ENCODE data around the gene FGA.
A peak's percentile ranks its signal among the peaks of the same experiment; 100 is the strongest.

FGA gene

GRCh38 chr4:154590329-154591006 is at the start of gene FGA:
Gene FGA, minus strand, starts transcription at chr4:154590742. Its CDS starts 55 bp downstream, at chr4:154590687.
- no peak for DNase-seq (ENCODE audit: low read depth in 2 of 2)

- DNase-seq (ENCODE audit: low read depth in 2 of 2) = no peak
Observed at GRCh38 chr4:154634058-154634457, 43.5 kb upstream of the FGA start.

GRCh38 chr4:154631828-154632227 is 41.3 kb upstream of the FGA start:
- DNase-seq (ENCODE audit: low read depth in 2 of 2) = no peak

DNA sequence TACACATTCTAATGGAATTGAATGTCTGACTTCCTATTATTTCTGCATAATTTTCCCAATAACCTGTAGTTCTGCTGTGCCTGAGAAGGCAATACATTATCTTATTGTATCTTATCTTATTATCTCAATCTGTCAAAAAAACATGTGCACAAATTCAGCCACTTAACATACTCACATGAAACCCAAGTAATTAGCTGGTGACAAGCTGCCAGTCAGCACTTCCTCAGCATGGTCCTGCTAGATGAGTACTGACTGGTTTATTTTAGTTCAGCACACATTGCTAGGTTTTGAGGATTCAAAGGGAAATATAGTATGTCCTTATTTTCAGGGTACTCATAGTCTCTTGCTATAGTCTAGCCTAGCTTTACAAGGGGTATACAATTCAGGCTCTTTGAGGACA is 39.8 kb upstream of the FGA start:
- no peak for DNase-seq (ENCODE audit: low read depth in 2 of 2)

- DNase-seq (ENCODE audit: low read depth in 2 of 2) = peak; percentile 49 to 54
Observed at GRCh38 chr4:154626793-154627484, 36.4 kb upstream of the FGA start.

GRCh38 chr4:154625971-154626370 is 35.4 kb upstream of the FGA start:
- DNase-seq (ENCODE audit: low read depth in 2 of 2) = no peak

DNA sequence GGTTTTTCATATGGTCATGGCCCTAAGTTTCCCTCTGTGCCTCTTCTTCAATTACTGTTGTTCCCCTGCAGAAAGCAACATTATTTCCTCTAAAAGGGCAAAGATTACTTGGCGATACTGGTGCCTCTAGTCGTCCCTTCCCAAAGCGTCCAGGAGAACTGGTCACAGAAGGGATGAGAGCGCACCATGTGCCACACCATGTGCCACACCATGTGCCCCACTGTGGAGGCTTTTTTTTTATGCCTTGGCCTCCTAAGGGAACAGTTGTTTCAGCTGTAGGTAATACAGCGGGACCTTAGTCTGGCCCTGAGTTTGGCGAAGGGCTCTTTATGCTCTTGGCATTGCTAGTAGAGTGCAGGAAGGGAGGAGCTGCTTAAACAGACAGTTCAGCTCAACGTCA is 33.5 kb upstream of the FGA start:
- no peak for DNase-seq (ENCODE audit: low read depth in 2 of 2)

DNA sequence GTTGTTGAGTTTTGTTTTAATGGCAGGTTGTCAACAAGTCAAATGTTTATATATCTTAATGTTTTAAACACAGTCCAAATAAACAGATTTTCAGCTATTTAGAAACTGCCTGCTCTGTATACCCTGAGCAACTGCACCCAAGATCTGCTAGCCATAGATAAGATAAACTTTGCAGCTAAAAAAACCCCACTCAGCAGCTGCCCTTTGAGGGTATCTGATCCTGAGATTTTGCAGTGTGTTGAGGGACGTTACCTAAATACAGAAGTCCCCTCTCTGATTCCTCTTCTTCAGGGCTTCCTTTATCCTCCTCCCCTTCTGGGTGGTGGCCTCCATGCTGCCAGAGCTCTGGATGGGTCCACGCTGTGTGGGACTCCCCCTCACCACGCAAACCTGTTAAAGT is 32.9 kb upstream of the FGA start:
- no peak for DNase-seq (ENCODE audit: low read depth in 2 of 2)

DNA sequence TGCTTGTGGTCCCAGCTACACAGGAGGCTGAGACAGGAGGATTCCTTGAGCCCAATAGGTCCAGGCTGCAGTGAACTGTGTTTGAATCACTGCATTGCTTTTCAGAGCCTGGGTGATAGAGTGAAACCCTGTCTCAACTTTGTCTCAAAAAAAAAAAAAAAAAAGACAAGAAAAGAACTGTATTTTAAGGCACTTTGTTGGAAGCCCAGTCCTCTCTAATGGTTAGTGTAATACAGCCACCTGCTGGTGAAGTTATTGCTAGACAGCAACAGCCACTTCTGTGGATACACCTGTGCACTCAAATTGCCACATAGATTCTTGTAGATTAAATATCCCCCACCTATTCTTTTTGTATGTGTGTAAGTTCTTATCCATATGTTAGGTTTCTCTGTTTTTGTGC is 32.1 kb upstream of the FGA start:
- DNase-seq (ENCODE audit: low read depth in 2 of 2) = no peak

GRCh38 chr4:154620111-154620510 is 29.6 kb upstream of the FGA start:
- no peak for DNase-seq (ENCODE audit: low read depth in 2 of 2)

DNA sequence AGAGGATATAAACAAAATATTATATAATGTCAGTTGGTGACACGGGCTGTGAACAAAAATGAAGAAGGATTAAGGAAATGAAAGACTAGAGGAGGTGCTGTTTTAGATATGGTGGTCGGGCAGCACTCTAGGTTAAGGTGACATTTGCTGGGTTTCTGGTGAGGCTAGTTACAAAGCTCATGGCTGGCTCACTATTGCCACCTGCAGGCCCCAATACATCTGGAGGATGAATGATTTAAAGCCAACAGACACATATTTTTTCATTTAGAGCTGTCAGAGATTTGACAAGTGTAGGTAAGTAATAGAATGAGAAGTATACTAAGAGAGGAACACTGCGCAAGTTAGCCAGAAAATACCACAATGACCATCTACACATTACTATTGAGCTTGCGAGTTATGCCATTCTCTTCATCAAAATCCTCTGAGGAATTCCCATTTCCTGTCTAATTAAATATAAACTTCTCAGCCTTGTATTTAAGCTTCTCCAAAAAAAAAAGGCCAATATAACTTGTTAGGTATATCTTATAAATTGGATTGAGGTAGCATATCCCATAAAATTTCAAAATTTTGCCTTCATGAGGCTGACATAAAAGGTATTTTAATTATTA is 28.3 kb upstream of the FGA start:
- peak; percentile 10 to 24 for DNase-seq (ENCODE audit: low read depth in 2 of 2)

DNA sequence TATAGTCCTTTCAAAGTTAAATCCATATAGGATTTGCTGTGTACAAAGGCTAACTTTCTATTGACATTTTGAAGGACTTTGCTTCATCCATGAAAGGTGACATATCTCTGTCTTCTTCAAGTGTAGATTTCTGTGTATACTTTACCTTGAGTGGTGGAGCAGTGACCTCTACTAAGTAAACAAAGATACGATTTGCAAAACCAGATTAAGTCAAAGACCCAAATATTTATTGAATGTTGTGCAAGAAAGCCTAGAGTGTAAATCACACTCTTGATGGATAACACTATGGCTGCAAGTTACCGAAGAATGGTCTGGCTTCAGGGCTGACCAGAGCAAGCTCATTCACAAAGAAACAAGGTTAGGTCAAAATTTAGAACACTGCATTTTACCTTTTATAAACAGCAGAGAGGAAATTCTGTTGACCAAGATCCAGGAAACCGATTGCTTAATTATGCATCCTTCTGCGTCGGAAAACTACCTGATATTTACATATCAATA is 27.3 kb upstream of the FGA start:
- DNase-seq (ENCODE audit: low read depth in 2 of 2) = no peak

DNA sequence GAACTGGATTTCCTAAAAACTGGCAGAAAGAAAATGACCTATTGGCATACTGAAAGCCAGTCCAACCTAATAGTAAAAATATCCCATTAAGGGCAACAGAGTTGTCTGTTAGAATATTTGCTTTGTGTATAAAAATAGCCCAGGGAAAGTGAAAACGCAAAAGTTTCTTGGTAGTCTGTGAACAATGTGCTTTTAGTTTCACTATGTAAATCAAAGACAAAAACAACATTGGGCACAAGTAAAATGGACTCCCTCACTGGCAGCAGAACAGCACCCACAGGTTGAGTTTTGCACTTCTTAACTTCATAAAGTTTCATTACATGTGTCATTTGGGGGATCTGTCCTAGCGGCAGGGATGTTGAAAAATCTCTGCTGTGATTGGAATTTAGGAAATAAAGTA is 26.2 kb upstream of the FGA start:
- no peak for DNase-seq (ENCODE audit: low read depth in 2 of 2)

DNA sequence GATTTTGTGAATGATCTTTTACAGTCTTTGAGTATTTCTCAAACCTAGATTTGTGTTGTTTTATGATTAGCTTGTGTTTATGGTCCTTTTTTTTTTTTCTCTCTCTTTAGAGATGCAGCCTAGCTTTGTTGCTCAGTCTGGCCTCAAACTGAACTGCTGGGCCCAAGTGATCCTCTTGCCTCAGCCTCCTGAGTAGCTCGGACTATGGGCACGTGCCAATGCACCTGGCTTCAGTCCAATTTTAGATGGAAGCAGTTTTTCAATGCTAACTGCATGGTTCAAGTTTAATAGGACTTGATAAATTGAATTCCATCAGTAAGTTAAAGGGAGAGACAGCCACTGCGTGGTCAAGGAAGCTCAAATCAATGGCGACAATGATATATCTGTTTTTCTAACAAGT is 25.7 kb upstream of the FGA start:
- DNase-seq (ENCODE audit: low read depth in 2 of 2) = no peak

GRCh38 chr4:154615211-154615610 is 24.7 kb upstream of the FGA start:
- no peak for DNase-seq (ENCODE audit: low read depth in 2 of 2)

DNA sequence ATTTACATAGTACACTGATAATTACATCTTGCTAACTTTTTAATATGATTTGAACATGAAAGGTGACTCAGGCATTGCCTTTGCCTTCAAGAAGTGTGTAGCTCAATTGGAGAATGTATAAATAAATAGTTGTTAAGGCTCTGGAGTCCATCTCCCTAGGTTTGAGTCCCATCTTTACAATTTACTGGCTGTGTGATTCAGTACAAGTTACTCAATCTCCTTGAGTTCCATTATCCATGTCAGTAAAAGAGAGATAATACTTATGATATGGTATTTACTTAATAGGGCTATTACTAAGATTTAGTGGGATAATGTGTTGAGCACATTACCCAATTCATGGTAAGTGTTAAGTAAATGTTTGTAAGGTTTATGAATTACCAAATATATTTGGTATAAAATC is 23.8 kb upstream of the FGA start:
- no peak for DNase-seq (ENCODE audit: low read depth in 2 of 2)

DNA sequence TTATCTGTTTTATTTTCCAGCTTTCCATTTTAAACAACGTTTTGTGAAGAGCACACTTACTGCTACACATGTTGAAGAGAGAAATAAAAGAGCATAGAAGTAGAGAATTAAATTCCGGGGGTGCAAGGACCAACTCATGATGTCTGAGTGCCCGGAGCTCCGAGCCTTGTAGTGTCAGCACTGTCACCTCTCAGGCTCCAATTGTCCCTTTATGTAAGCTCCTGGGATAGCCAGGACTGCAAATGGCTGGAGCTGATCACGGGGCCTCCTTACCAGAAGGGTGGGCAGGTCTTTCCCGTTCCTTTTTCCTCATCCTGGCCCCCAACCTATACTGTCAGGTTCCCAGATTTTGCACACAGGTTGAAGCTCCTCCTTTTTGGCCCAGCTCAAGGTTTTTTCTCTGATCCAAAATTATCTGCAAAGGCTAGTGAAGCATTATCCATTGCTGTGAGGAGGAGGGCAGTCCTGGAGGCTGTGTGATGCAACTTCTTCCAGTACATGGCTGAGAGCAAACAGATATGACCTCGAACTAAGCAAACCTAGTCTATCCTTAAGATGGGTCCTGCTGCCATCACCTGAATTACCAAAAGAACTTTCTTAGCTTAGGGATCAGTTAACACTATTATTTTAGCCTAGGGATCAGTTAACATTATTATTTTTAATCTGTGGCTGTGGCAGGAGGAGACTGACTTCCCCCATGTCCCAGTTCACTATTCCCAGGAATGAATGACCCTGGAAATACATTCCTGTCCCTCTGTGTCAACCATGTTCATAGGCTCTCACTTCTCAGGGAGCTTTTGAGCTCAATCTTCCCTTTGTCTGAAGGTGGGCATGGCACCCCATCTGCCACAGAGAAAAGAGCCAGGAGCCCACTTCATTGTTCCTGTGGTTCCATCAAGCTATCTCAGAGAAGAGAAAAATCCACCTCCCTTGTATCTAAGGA is 22.2 kb upstream of the FGA start, which contains the start of gene FGG:
Gene FGG, minus strand, starts transcription at position 185 of the 943 bp plus-strand sequence. Its CDS starts 47 bp downstream, at position 138.
- DNase-seq (ENCODE audit: low read depth in 2 of 2) = no peak

- no peak for DNase-seq (ENCODE audit: low read depth in 2 of 2)
Observed at GRCh38 chr4:154611833-154612232, 21.3 kb upstream of the FGA start.

GRCh38 chr4:154610582-154610981 is 20.0 kb upstream of the FGA start:
- DNase-seq (ENCODE audit: low read depth in 2 of 2) = no peak

- DNase-seq (ENCODE audit: low read depth in 2 of 2) = no peak
Observed at GRCh38 chr4:154609532-154609931, 19.0 kb upstream of the FGA start.

DNA sequence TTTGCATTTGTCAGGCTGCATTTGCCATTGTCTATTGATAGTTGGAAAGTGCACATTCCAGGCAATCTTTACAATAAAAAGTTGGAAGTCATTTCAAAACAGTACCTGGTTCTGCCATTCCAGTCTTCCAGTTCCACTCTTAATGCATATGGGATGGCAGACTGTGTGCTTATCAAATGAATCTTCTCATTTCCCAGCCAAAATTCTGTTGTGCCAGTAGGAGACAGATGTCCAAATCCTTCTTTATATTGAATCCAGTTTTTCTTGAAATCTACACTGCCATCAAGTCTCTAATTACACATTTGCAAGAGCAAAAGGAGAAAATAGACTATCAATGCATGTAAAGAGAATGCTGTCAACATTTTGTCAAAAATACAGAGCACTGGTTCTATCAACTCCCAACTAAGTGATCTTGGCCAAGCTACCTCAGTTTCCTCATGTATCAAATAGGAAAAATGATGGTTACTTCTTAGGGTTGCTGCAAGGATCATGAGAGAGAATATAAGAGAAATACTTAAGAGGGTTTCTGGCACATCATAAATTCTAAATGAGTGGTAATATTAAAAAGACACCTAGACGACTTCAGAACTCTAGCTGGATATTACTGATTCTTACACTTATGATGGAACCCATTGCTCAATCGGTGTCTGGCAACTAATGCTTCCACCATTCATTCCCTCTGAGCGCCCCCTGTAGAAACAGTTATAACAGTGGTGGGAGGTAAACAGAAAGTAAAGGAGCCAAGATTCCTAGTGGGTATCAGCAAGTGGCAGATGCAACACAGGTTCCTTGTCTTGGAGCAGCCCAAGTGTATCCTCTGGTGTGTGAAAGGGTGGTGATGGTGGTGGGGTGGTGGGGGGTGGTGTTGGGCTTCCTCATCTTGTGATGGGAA is 18.1 kb upstream of the FGA start:
- DNase-seq (ENCODE audit: low read depth in 2 of 2) = no peak

All from stimulated activated CD8-positive, alpha-beta memory T cell treated with anti-CD3 and anti-CD28 coated beads, Interleukin-15, amount 100 ng/mL, for 48 hours (primary cell).